Body of pancreas (tissue), 4 donors: Measurements from ENCODE around the gene TMEM132C.

Source experiments
- POLR2A ChIP-seq, 3 donors: fragments of 450-650 bp; IDR thresholded peaks; one replicate each; pipeline ENCODE4 v1.6.1; 2016; ENCODE audit warnings: antibody characterized with exemption in 3 of 3, mild to moderate bottlenecking in 2 of 3
- TF ChIP-seq, protein P1 (sequence below), 7 experiments: fragments of 450-650 bp in 4 of 7; fragments of 200-600 bp in 3 of 7; sonication (generic) in 3 of 7; IDR thresholded peaks; one replicate each; pipeline ENCODE4 v1.5.1; 2016 to 2019; ENCODE audit warnings: antibody characterized with exemption in 7 of 7

GRCh38 chr12:128745772-128746689 lies 479.1 kb downstream of the TMEM132C start:
- TF ChIP-seq, protein P1, sequence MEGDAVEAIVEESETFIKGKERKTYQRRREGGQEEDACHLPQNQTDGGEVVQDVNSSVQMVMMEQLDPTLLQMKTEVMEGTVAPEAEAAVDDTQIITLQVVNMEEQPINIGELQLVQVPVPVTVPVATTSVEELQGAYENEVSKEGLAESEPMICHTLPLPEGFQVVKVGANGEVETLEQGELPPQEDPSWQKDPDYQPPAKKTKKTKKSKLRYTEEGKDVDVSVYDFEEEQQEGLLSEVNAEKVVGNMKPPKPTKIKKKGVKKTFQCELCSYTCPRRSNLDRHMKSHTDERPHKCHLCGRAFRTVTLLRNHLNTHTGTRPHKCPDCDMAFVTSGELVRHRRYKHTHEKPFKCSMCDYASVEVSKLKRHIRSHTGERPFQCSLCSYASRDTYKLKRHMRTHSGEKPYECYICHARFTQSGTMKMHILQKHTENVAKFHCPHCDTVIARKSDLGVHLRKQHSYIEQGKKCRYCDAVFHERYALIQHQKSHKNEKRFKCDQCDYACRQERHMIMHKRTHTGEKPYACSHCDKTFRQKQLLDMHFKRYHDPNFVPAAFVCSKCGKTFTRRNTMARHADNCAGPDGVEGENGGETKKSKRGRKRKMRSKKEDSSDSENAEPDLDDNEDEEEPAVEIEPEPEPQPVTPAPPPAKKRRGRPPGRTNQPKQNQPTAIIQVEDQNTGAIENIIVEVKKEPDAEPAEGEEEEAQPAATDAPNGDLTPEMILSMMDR (IDR thresholded peaks at IDR 0.05), result no peak
- TF ChIP-seq POLR2A (IDR thresholded peaks at IDR 0.05), result no peak
